Transverse colon (tissue), 4 donors: Measurements from ENCODE around the gene GCLC.
"Not testable (repeated sequence)": the region's sequence is repeated elsewhere in the genome, so short reads cannot be mapped to it uniquely, and the experiment has no call there.

ENCODE experiments used
- EP300 ChIP-seq: sonication (generic); formaldehyde crosslinking; IDR thresholded peaks from one replicate; pipeline ENCODE4 v1.6.1; 2017; ENCODE audit warnings: antibody characterized with exemption, low read depth
- POLR2A ChIP-seq: fragments of 450-650 bp; IDR thresholded peaks from one replicate; pipeline ENCODE4 v1.6.1; 2016; ENCODE audit warnings: antibody characterized with exemption, mild to moderate bottlenecking, moderate library complexity
- POLR2AphosphoS5 ChIP-seq, 3 donors: sonication (generic); formaldehyde crosslinking; IDR thresholded peaks; one replicate each; pipeline ENCODE4 v1.6.1; 2016; ENCODE audit warnings: antibody characterized with exemption in 3 of 3
- TF ChIP-seq, protein P1 (sequence below), 5 experiments: fragments of 200-600 bp in 3 of 5; fragments of 450-650 bp in 2 of 5; sonication (generic) in 3 of 5; IDR thresholded peaks; 1 replicate in 2 of 5; 2 replicates in 3 of 5; pipeline ENCODE4 v1.5.1; 2016 to 2017; ENCODE audit warnings: antibody characterized with exemption in 5 of 5, inconsistent platforms in 3 of 5, mild to moderate bottlenecking in 2 of 5, moderate library complexity in 1 of 5

DNA sequence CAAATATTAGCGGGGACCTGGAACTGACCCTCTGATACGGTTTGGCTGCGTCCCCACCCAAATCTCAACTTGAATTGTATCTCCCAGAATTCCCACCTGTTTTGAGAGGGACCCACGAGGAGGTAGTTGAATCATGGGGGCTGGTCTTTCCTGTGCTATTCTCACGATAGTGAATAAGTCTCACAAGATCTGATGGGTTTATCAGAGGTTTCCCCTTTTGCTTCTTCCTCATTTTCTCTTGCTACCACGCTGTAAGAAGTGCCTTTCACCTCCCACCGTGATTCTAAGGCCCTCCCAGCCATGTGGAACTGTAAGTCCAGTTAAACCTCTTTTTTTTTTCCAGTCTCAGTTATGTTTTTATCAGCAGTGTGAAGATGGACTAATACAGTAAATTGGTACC is 6.8 kb upstream of the GCLC start:
- TF ChIP-seq POLR2A; EP300; POLR2AphosphoS5 (IDR thresholded peaks at IDR 0.05): not testable (repeated sequence)
- TF ChIP-seq, protein P1, sequence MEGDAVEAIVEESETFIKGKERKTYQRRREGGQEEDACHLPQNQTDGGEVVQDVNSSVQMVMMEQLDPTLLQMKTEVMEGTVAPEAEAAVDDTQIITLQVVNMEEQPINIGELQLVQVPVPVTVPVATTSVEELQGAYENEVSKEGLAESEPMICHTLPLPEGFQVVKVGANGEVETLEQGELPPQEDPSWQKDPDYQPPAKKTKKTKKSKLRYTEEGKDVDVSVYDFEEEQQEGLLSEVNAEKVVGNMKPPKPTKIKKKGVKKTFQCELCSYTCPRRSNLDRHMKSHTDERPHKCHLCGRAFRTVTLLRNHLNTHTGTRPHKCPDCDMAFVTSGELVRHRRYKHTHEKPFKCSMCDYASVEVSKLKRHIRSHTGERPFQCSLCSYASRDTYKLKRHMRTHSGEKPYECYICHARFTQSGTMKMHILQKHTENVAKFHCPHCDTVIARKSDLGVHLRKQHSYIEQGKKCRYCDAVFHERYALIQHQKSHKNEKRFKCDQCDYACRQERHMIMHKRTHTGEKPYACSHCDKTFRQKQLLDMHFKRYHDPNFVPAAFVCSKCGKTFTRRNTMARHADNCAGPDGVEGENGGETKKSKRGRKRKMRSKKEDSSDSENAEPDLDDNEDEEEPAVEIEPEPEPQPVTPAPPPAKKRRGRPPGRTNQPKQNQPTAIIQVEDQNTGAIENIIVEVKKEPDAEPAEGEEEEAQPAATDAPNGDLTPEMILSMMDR (IDR thresholded peaks at IDR 0.05) = not testable (repeated sequence)
